COLO829 (cell line): Measurements from ENCODE around the gene CUL5.
"Not testable (repeated sequence)": the region's sequence is repeated elsewhere in the genome, so short reads cannot be mapped to it uniquely, and the experiment has no call there.

ENCODE experiments used
- DNase-seq: peaks from one replicate; pipeline ENCODE4 v3.0.0; 2012; ENCODE audit warnings: low spot score

Gene CUL5

GRCh38 chr11:108025387-108026080 is 16.8 kb downstream of the CUL5 start:
- DNase-seq = no peak

- DNase-seq = no peak
Observed at GRCh38 chr11:108027057-108027456, 18.4 kb downstream of the CUL5 start.

- DNase-seq = not testable (repeated sequence)
Observed at GRCh38 chr11:108028822-108029441, 20.2 kb downstream of the CUL5 start.

GRCh38 chr11:108031604-108032003 is 22.9 kb downstream of the CUL5 start:
- not testable (repeated sequence) for DNase-seq

- no peak for DNase-seq
Observed at GRCh38 chr11:108032800-108033199, 24.1 kb downstream of the CUL5 start.

- no peak for DNase-seq
Observed at GRCh38 chr11:108034034-108034433, 25.3 kb downstream of the CUL5 start.

- DNase-seq = no peak
Observed at GRCh38 chr11:108034952-108035351, 26.3 kb downstream of the CUL5 start.

GRCh38 chr11:108035690-108036089 is 27.0 kb downstream of the CUL5 start:
- DNase-seq = no peak

GRCh38 chr11:108037211-108037610 is 28.5 kb downstream of the CUL5 start:
- no peak for DNase-seq

- no peak for DNase-seq
Observed at GRCh38 chr11:108037636-108038035, 28.9 kb downstream of the CUL5 start.

- no peak for DNase-seq
Observed at GRCh38 chr11:108048269-108048668, 39.6 kb downstream of the CUL5 start.

GRCh38 chr11:108062336-108062735 is 53.6 kb downstream of the CUL5 start:
- DNase-seq = no peak

GRCh38 chr11:108063410-108063809 is 54.7 kb downstream of the CUL5 start:
- no peak for DNase-seq

GRCh38 chr11:108069947-108070346 is 61.2 kb downstream of the CUL5 start:
- no peak for DNase-seq

GRCh38 chr11:108084811-108085210 is 76.1 kb downstream of the CUL5 start:
- DNase-seq = no peak

GRCh38 chr11:108085672-108086071 is 77.0 kb downstream of the CUL5 start:
- no peak for DNase-seq

- no peak for DNase-seq
Observed at GRCh38 chr11:108092134-108092533, 83.4 kb downstream of the CUL5 start.

GRCh38 chr11:108093128-108093904 is 84.6 kb downstream of the CUL5 start:
- no peak for DNase-seq

- no peak for DNase-seq
Observed at GRCh38 chr11:108097179-108097578, 88.5 kb downstream of the CUL5 start.

- DNase-seq = no peak
Observed at GRCh38 chr11:108101090-108101775, 92.5 kb downstream of the CUL5 start.

- no peak for DNase-seq
Observed at GRCh38 chr11:108111126-108111525, 102.4 kb downstream of the CUL5 start.

- no peak for DNase-seq
Observed at GRCh38 chr11:108112057-108112456, 103.4 kb downstream of the CUL5 start.
